SK-N-SH (cell line): ENCODE results near the gene SF3B6. TPM values are rescaled to one million over a fixed set of nuclear protein-coding genes. Genes with fewer than 3 reads are reported as not detected.

Experiments used
- CTCF ChIA-PET: fragments of 300-600, 350-600 bp; formaldehyde crosslinking; extraction: SDS; loops from one replicate; lab custom pipeline; 2021; lab: Yijun Ruan, JAX
- POLR2A ChIA-PET: fragments of 350-600 bp; sonication (Branson Sonifier 250); formaldehyde crosslinking; extraction: SDS; loops from one replicate; lab custom pipeline; 2020; ENCODE audit warnings: antibody characterized with exemption, inconsistent platforms; lab: Yijun Ruan, JAX
- DNase-seq: peaks from one replicate; pipeline ENCODE4 v3.0.0; 2012
- H2AFZ ChIP-seq: fragments of 200-600 bp; sonication (generic); 2 replicates; pipeline ENCODE4 v1.8.1; 2016; ENCODE audit warnings: antibody characterized with exemption, mild to moderate bottlenecking, low read depth
- H3F3A ChIP-seq: fragments of 200-600 bp; sonication (generic); replicated peaks from 2 replicates; pipeline ENCODE3; 2016; ENCODE audit warnings: antibody characterized with exemption, mild to moderate bottlenecking; ENCODE audit not compliant: insufficient read depth
- H3K27ac ChIP-seq, 2 experiments: fragments of 200-500 bp in 1 of 2; fragments of 200-600 bp in 1 of 2; sonication (Bioruptor generic) in 1 of 2; sonication (generic), shearing (Covaris generic) in 1 of 2; 2 replicates each; pipeline versions ENCODE4 v1.5.1 to v1.6.1; 2014 to 2016; ENCODE audit warnings: low read depth in 2 of 2, inconsistent platforms in 1 of 2, low read length in 1 of 2, mild to moderate bottlenecking in 1 of 2, mixed read lengths in 1 of 2
- H3K27me3 ChIP-seq: fragments of 200-600 bp; sonication (generic), shearing (Covaris generic); 2 replicates; pipeline ENCODE4 v1.6.1; 2016; ENCODE audit warnings: mixed run types; ENCODE audit not compliant: insufficient read depth
- H3K36me3 ChIP-seq, 2 experiments: fragments of 200-500 bp in 1 of 2; fragments of 200-600 bp in 1 of 2; sonication (Bioruptor generic) in 1 of 2; sonication (generic) in 1 of 2; replicated peaks in 1 of 2; 2 replicates each; pipeline versions ENCODE3 to v1.5.1; 2014 to 2016; ENCODE audit warnings: low read length in 1 of 2, mild to moderate bottlenecking in 1 of 2; ENCODE audit not compliant: insufficient read depth in 2 of 2, control insufficient read depth in 1 of 2
- H3K4me1 ChIP-seq, 2 experiments: fragments of 200-500 bp in 1 of 2; fragments of 200-600 bp in 1 of 2; sonication (Bioruptor generic) in 1 of 2; sonication (generic), shearing (Covaris generic) in 1 of 2; 2 replicates each; pipeline versions ENCODE4 v1.5.1 to v1.6.1; 2014 to 2016; ENCODE audit warnings: low read depth in 1 of 2, low read length in 1 of 2, mixed run types in 1 of 2; ENCODE audit not compliant: insufficient read depth in 2 of 2, control insufficient read depth in 1 of 2
- H3K4me2 ChIP-seq: fragments of 200-600 bp; sonication (generic), shearing (Covaris generic); 2 replicates; pipeline ENCODE4 v1.6.1; 2017; ENCODE audit warnings: mixed run types
- H3K4me3 ChIP-seq, 2 experiments: fragments of 200-500 bp in 1 of 2; fragments of 200-600 bp in 1 of 2; sonication (Bioruptor generic) in 1 of 2; sonication (generic), shearing (Covaris generic) in 1 of 2; 2 replicates each; pipeline versions ENCODE4 v1.5.1 to v1.8.1; 2014 to 2016; ENCODE audit warnings: low read depth in 2 of 2, inconsistent platforms in 1 of 2, low read length in 1 of 2, mild to moderate bottlenecking in 1 of 2, mixed read lengths in 1 of 2, moderate library complexity in 1 of 2
- H3K79me2 ChIP-seq: fragments of 200-600 bp; sonication (generic); 2 replicates; pipeline ENCODE4 v1.8.1; 2017; ENCODE audit warnings: mild to moderate bottlenecking; ENCODE audit not compliant: insufficient read depth
- H3K9ac ChIP-seq: fragments of 200-600 bp; sonication (generic); 2 replicates; pipeline ENCODE4 v1.6.1; 2017; ENCODE audit warnings: mixed run types
- H3K9me2 ChIP-seq: fragments of 200-600 bp; sonication (generic); 2 replicates; pipeline ENCODE4 v1.6.1; 2017; ENCODE audit warnings: mixed run types
- H3K9me3 ChIP-seq: fragments of 200-600 bp; sonication (generic); 2 replicates; pipeline ENCODE4 v1.6.1; 2017; ENCODE audit warnings: mixed run types, mild to moderate bottlenecking, moderate library complexity
- H4K20me1 ChIP-seq: fragments of 200-600 bp; sonication (generic); 2 replicates; pipeline ENCODE4 v1.6.1; 2017; ENCODE audit warnings: mild to moderate bottlenecking, mixed run types; ENCODE audit not compliant: insufficient read depth
- CHD2 ChIP-seq: fragments of 150-350 bp; IDR thresholded peaks from 2 replicates; pipeline ENCODE4 v1.6.1; 2018; ENCODE audit warnings: low read length; ENCODE audit not compliant: partially characterized antibody
- CTCF ChIP-seq: fragments of 200-600 bp; sonication (generic); IDR thresholded peaks from 2 replicates; pipeline ENCODE4 v1.6.1; 2017; ENCODE audit warnings: antibody characterized with exemption, mild to moderate bottlenecking, moderate library complexity
- ELF1 ChIP-seq: IDR thresholded peaks from 2 replicates; pipeline ENCODE4 v1.4.0; 2012
- EZH2phosphoT487 ChIP-seq: fragments of 200-600 bp; sonication (generic); IDR thresholded peaks from 2 replicates; pipeline ENCODE4 v1.6.1; 2017; ENCODE audit warnings: low read depth, mixed run types, mild to moderate bottlenecking, antibody characterized with exemption, moderate library complexity, borderline replicate concordance
- FOSL2 ChIP-seq: IDR thresholded peaks from 2 replicates; pipeline ENCODE4 v1.4.0; 2012; ENCODE audit warnings: low read depth, mild to moderate bottlenecking, moderate library complexity, borderline replicate concordance
- FOXJ3 ChIP-seq: sonication (generic); formaldehyde crosslinking; IDR thresholded peaks from 2 replicates; pipeline ENCODE4 v1.5.1; 2020; ENCODE audit warnings: mild to moderate bottlenecking, missing genetic modification reagents
- FOXM1 ChIP-seq: IDR thresholded peaks from 2 replicates; pipeline ENCODE4 v1.4.0; 2012; ENCODE audit warnings: low read depth, mild to moderate bottlenecking
- GATA2 ChIP-seq: sonication (generic); formaldehyde crosslinking; IDR thresholded peaks from 2 replicates; pipeline ENCODE4 v1.5.0; 2020; ENCODE audit warnings: mild to moderate bottlenecking, missing genetic modification reagents
- IRF3 ChIP-seq: fragments of 150-350 bp; IDR thresholded peaks from 2 replicates; pipeline ENCODE4 v1.6.1; 2016; ENCODE audit warnings: mild to moderate bottlenecking, low read depth, low read length
- JUND ChIP-seq: IDR thresholded peaks from 2 replicates; pipeline ENCODE4 v1.4.0; 2012
- MEF2A ChIP-seq: IDR thresholded peaks from 2 replicates; pipeline ENCODE4 v1.4.0; 2012; ENCODE audit warnings: low read depth, borderline replicate concordance
- NFIC ChIP-seq: IDR thresholded peaks from 2 replicates; pipeline ENCODE4 v1.4.0; 2012; ENCODE audit warnings: borderline replicate concordance
- POLR2AphosphoS5 ChIP-seq: IDR thresholded peaks from 2 replicates; pipeline ENCODE4 v1.6.1; 2012; ENCODE audit warnings: low read depth, low read length
- RFX5 ChIP-seq: IDR thresholded peaks from 2 replicates; pipeline ENCODE4 v1.6.1; 2012; ENCODE audit warnings: mild to moderate bottlenecking, improper control_type of control experiment, low read length
- SIN3A ChIP-seq: IDR thresholded peaks from 2 replicates; pipeline ENCODE4 v1.6.1; 2012; ENCODE audit warnings: low read depth, mild to moderate bottlenecking, low read length, moderate library complexity, borderline replicate concordance
- YY1 ChIP-seq: IDR thresholded peaks from 2 replicates; pipeline ENCODE4 v1.4.0; 2012; ENCODE audit warnings: low read depth, mild to moderate bottlenecking
- ZBTB33 ChIP-seq: IDR thresholded peaks from 2 replicates; pipeline ENCODE4 v1.4.0; 2012; ENCODE audit warnings: low read depth, borderline replicate concordance
- WGBS: methylation state at CpG from one replicate; pipeline ENCODE4 v1.1.6; 2017; ENCODE audit warnings: low lambda C conversion rate; 5-methylcytosine and 5-hydroxymethylcytosine counted together
- polyA plus RNA-seq, 3 experiments: library from polyadenylated mRNA; depleted of rRNA; stranded (reverse); fragments of >200 nt; gene quantifications; 2 replicates each; pipeline ENCODE4 v1.2.3, GENCODE V29; 2012

SF3B6 gene
- polyA plus RNA-seq, 1 of the 3 experiments (the other 2 are of a cell fraction), result 275 TPM

- TF ChIP-seq ZBTB33, result no peak
- TF ChIP-seq, all 33 proteins: peak for 1
Observed at GRCh38 chr2:24024018-24024417, 52.1 kb downstream of the SF3B6 start (continued).

- ChIA-PET CTCF (no interaction called here), POLR2A (no interaction called here)
- no peaks in the 10 kb centered on the region for H3K4me1 ChIP-seq
- H3K9ac ChIP-seq, result no peak overlapping the region
- H3K9me3 ChIP-seq, result no peaks in the 10 kb centered on the region
- no peaks in the 10 kb centered on the region for H3F3A ChIP-seq
- H3K9me2 ChIP-seq, result no peaks in the 10 kb centered on the region
- H3K36me3 ChIP-seq, result peaks cover 0 to 10% of the 10 kb centered on the region in 2 experiments
- DNase-seq, result no peak
- no peak overlapping the region for H3K4me3 ChIP-seq
- no peaks in the 10 kb centered on the region for H3K27me3 ChIP-seq
- WGBS, result 94% methylated on average over 14 of the region's 16 CpGs
- TF ChIP-seq JUND (no peak), EZH2phosphoT487 (no peak), ELF1 (no peak), POLR2AphosphoS5 (no peak), YY1 (no peak), IRF3 (no peak), CHD2 (no peak), MEF2A (no peak), SIN3A (no peak), RFX5 (no peak), FOXJ3 (no peak), GATA2 (no peak), FOSL2 (no peak), CTCF (no peak), FOXM1 (no peak), NFIC (no peak)
- no peaks in the 10 kb centered on the region for H4K20me1 ChIP-seq
- H2AFZ ChIP-seq, result no peak overlapping the region
- H3K79me2 ChIP-seq, result peaks cover 3% of the 10 kb centered on the region; the same call in 1 of the 2 replicates
- no peak overlapping the region for H3K27ac ChIP-seq
- H3K4me2 ChIP-seq, result no peak overlapping the region
Observed at GRCh38 chr2:24022975-24023575, 53.1 kb downstream of the SF3B6 start.
